ENCODE data around the gene INPP4B.

GRCh38 chr4:142211444-142211843 is 634.7 kb downstream of the INPP4B start:
- TF ChIP-seq CTCF (conservative IDR thresholded peaks at IDR 0.05; ENCODE audit: low read length) (no peak), EZH2phosphoT487 (IDR thresholded peaks at IDR 0.05; ENCODE audit: borderline replicate concordance, low read depth, low read length) (no peak)
